Skeletal muscle cell (primary cell): ENCODE results near the gene SLC5A1.

Source experiments
- DNase-seq: peaks from one replicate; pipeline ENCODE4 v3.0.0-alpha.2; 2010; ENCODE audit warnings: low read depth
- H3K4me3 ChIP-seq: 2 replicates; pipeline ENCODE4 v1.5.1; 2011; ENCODE audit warnings: low read depth, mild to moderate bottlenecking, control low read depth, low read length, moderate library complexity

SLC5A1 gene

GRCh38 chr22:32044913-32045312 is 1.9 kb downstream of the SLC5A1 start:
- DNase-seq: no peak
- no peak overlapping the region for H3K4me3 ChIP-seq

GRCh38 chr22:32048069-32048468 is 5.0 kb downstream of the SLC5A1 start:
- H3K4me3 ChIP-seq: no peak overlapping the region
- DNase-seq: no peak

- no peak overlapping the region for H3K4me3 ChIP-seq
- DNase-seq: peak; percentile 63
Measured at GRCh38 chr22:32050678-32051515, 7.8 kb downstream of the SLC5A1 start.

GRCh38 chr22:32052244-32052643 is 9.2 kb downstream of the SLC5A1 start:
- no peak for DNase-seq
- no peak overlapping the region for H3K4me3 ChIP-seq

GRCh38 chr22:32052936-32053791 is 10.1 kb downstream of the SLC5A1 start:
- H3K4me3 ChIP-seq: no peak overlapping the region
- DNase-seq: no peak

- no peak overlapping the region for H3K4me3 ChIP-seq
- DNase-seq: no peak
Measured at GRCh38 chr22:32055069-32055468, 12.0 kb downstream of the SLC5A1 start.

- no peak for DNase-seq
- H3K4me3 ChIP-seq: no peak overlapping the region
Measured at GRCh38 chr22:32058656-32059260, 15.7 kb downstream of the SLC5A1 start.

GRCh38 chr22:32059426-32059825 is 16.4 kb downstream of the SLC5A1 start:
- no peak overlapping the region for H3K4me3 ChIP-seq
- no peak for DNase-seq

GRCh38 chr22:32063701-32064100 is 20.6 kb downstream of the SLC5A1 start:
- DNase-seq: no peak
- no peak overlapping the region for H3K4me3 ChIP-seq

- H3K4me3 ChIP-seq: no peak overlapping the region
- DNase-seq: no peak
Measured at GRCh38 chr22:32066820-32067219, 23.8 kb downstream of the SLC5A1 start.

- no peak overlapping the region for H3K4me3 ChIP-seq
- no peak for DNase-seq
Measured at GRCh38 chr22:32067613-32068012, 24.6 kb downstream of the SLC5A1 start.

- H3K4me3 ChIP-seq: no peak overlapping the region
- DNase-seq: no peak
Measured at GRCh38 chr22:32069579-32070372, 26.7 kb downstream of the SLC5A1 start.

- DNase-seq: no peak
- H3K4me3 ChIP-seq: no peak overlapping the region
Measured at GRCh38 chr22:32073262-32073661, 30.2 kb downstream of the SLC5A1 start.

- no peak for DNase-seq
- no peak overlapping the region for H3K4me3 ChIP-seq
Measured at GRCh38 chr22:32073823-32074380, 30.8 kb downstream of the SLC5A1 start.

GRCh38 chr22:32075997-32076760 is 33.1 kb downstream of the SLC5A1 start:
- H3K4me3 ChIP-seq: no peak overlapping the region
- no peak for DNase-seq

GRCh38 chr22:32076761-32077084 is 33.7 kb downstream of the SLC5A1 start:
- no peak for DNase-seq
- H3K4me3 ChIP-seq: no peak overlapping the region

- H3K4me3 ChIP-seq: no peak overlapping the region
Measured at GRCh38 chr22:32077151-32077550, 34.1 kb downstream of the SLC5A1 start.

More at GRCh38 chr22:32077151-32077550, 34.1 kb downstream of the SLC5A1 start:
- no peak for DNase-seq
